Activated naive CD8-positive, alpha-beta T cell (primary cell): ENCODE measurements around the gene CAPN15.

Experiments used
- H3K27ac Mint-ChIP-seq: one replicate; pipeline ENCODE4 v1.8.0; 2021; ENCODE audit warnings: mixed read lengths
- H3K27me3 Mint-ChIP-seq: one replicate; pipeline ENCODE4 v1.8.0; 2021; ENCODE audit warnings: mixed read lengths
- H3K36me3 Mint-ChIP-seq: one replicate; pipeline ENCODE4 v1.8.0; 2021; ENCODE audit warnings: mixed read lengths
- H3K4me1 Mint-ChIP-seq: one replicate; pipeline ENCODE4 v1.8.0; 2021; ENCODE audit warnings: low read depth, mixed read lengths
- H3K4me3 Mint-ChIP-seq: one replicate; pipeline ENCODE4 v1.8.0; 2021; ENCODE audit warnings: mild to moderate bottlenecking, mixed read lengths
- H3K9me3 Mint-ChIP-seq: one replicate; pipeline ENCODE4 v1.8.0; 2021; ENCODE audit warnings: low read depth, mixed read lengths

Gene CAPN15

DNA sequence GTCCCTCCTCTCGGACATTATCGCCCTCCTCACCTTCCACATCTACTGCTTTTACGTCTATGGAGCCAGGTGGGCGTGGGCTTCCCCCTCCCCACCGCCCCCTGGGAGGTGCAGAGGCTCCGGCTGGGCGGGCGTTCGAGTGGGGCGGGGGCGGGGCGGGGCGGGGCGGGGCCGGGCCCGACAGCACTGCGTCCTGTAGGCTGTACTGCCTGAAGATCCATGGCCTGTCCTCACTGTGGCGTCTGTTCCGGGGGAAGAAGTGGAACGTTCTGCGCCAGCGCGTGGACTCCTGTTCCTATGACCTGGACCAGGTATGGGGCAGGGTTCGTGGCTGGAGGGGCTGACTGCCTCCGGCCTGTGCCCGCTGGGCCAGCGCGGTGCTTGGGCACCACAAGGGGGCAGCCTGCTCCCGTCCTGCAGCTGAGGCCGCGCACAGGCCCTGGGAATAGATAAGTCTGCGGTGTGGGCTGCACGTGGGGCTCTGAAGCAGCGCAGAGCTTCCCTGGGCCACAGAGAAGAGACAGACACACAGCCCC, 51.4 kb downstream of the CAPN15 start:
- H3K36me3 Mint-ChIP-seq: no peaks in the 10 kb centered on the region
- H3K27me3 Mint-ChIP-seq: no peaks in the 10 kb centered on the region
- no peaks in the 10 kb centered on the region for H3K9me3 Mint-ChIP-seq
- no peaks in the 10 kb centered on the region for H3K4me1 Mint-ChIP-seq
- H3K4me3 Mint-ChIP-seq: no peak overlapping the region
- H3K27ac Mint-ChIP-seq: no peak overlapping the region

- H3K9me3 Mint-ChIP-seq: no peaks in the 10 kb centered on the region
- H3K4me3 Mint-ChIP-seq: no peak overlapping the region
- no peaks in the 10 kb centered on the region for H3K4me1 Mint-ChIP-seq
- no peak overlapping the region for H3K27ac Mint-ChIP-seq
- H3K27me3 Mint-ChIP-seq: no peaks in the 10 kb centered on the region
- no peaks in the 10 kb centered on the region for H3K36me3 Mint-ChIP-seq
These were observed 52.8 kb downstream of the CAPN15 start for GRCh38 chr16:580141-580945.

DNA sequence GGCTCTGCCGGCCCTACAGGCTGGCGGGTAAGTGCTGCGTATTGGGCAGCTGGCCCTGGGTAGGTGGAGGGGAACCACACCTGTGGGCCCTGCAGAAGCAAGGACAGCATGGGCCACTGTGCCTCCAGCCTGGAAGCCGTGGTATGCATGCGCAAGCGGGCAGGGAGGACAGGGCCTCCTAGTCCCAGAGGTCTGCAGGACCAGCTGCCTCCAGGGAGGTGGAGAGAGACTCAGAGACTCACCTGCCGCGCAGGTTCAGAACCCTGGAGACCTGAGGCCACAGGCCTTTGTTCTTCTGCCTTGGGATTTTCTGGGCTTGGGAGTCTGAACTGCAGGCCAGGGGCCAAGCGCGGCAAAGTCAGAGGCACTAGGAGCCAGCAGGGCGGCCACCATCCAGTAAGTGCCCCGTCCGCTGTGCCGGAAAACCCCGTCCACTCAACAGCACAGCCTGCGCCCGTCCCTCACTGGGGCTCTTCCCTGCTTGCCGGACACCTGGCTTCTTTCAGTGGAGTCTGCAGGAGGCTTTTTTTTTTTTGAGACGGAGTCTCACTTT, 53.5 kb downstream of the CAPN15 start:
- H3K4me3 Mint-ChIP-seq: no peak overlapping the region
- H3K4me1 Mint-ChIP-seq: no peaks in the 10 kb centered on the region

DNA sequence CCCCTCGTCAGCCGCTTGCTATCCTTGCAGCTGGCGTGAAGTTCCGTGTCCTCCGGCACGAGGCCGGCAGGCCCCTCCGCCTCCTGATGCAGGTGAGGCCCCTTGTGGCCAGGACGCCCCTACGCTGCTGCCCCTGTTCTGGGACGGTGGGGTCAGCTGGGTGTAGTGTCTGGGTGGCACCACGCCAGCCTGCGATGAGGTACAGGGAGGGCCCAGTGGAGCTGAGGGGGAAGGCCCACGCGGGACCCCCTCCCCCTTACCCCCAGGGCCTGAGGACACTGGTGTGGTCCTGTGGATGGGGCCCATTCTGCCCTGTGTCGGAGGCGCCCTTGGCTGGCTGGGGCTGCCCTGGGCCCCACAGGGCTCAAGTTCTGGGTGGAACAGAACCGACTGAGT, 54.7 kb downstream of the CAPN15 start:
- Mint-ChIP-seq H3K4me3 (no peak overlapping the region), H3K9me3 (no peaks in the 10 kb centered on the region), H3K36me3 (no peaks in the 10 kb centered on the region), H3K4me1 (no peaks in the 10 kb centered on the region), H3K27ac (no peak overlapping the region), H3K27me3 (no peaks in the 10 kb centered on the region)

More for the DNA sequence above, 53.5 kb downstream of the CAPN15 start:
- Mint-ChIP-seq H3K27ac (no peak overlapping the region), H3K36me3 (no peaks in the 10 kb centered on the region), H3K27me3 (no peaks in the 10 kb centered on the region), H3K9me3 (no peaks in the 10 kb centered on the region)

DNA sequence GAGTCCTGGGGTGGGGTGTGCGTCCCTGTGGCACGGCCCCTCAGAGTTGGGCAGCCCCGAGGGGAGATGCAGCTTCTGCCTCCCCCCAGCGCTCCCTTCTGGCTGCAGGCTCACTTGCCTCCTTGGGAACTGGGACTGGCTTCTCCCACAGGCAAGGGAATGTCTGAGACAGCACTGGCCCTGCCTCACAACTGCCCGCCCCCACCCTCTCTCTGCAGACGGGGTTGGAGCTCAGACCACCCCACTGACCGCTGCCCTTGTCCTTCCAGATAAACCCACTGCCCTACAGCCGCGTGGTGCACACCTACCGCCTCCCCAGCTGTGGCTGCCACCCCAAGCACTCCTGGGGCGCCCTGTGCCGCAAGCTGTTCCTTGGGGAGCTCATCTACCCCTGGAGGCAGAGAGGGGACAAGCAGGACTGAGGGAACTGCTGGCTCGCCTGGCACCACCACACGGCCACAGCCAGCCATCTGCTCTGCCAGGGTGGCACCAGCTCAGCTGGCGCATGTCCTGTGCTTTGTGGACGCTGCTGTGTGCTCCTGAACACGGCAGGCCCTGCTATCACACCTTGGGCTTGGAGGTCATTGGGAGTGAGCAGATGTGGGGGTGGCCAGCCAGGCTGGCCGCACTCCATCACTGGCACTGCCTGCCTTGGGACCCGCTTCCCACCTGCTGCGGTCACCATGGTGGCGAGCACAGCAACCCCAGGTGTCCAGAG, 55.3 kb downstream of the CAPN15 start:
- Mint-ChIP-seq H3K9me3 (no peaks in the 10 kb centered on the region), H3K4me1 (peaks cover 3% of the 10 kb centered on the region), H3K36me3 (no peaks in the 10 kb centered on the region), H3K4me3 (no peak overlapping the region), H3K27ac (no peak overlapping the region), H3K27me3 (no peaks in the 10 kb centered on the region)

- no peaks in the 10 kb centered on the region for H3K9me3 Mint-ChIP-seq
- no peak overlapping the region for H3K27ac Mint-ChIP-seq
- H3K4me1 Mint-ChIP-seq: peaks cover 5% of the 10 kb centered on the region
- no peaks in the 10 kb centered on the region for H3K27me3 Mint-ChIP-seq
- H3K36me3 Mint-ChIP-seq: no peaks in the 10 kb centered on the region
- H3K4me3 Mint-ChIP-seq: no peak overlapping the region
These were observed 55.9 kb downstream of the CAPN15 start for GRCh38 chr16:583470-583814.

DNA sequence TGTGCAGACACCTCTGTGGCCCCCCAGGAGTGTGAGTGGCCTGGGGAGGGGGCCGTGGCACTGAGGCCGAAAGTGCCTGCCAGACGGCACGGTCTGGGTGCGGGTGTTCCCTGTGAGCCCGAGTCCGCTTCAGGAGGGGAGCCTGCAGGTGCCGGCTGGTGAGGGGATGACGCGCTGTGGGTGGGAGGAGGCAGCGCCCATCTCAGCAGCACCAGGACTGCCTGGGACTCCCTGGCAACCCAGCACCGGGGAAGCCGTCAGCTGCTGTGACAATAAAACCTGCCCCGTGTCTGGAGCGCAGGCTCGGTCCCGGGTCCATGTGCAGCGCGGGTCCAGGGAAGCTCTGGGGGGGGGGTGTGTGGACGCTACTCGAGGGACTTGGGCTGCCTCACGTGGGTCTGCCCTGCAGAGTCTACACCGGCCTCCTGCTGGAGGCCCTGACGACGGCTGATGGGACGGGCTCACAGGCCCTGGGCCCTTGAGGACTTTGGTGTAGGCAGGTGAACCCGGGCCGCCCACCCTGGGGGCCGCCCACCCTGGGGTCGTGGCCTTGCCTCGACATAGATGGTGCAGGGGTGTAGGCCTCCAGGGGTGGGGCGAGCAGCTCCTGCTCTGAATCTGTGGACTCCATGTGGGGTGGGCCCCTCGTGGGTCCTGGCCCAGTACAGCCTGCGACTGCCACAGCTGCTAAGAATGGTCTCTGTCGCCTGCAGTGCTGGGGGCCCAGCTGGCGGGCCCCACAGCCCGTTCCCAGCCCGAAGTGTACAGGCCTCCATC, 56.5 kb downstream of the CAPN15 start:
- H3K27ac Mint-ChIP-seq: no peak overlapping the region
- no peaks in the 10 kb centered on the region for H3K36me3 Mint-ChIP-seq
- H3K4me3 Mint-ChIP-seq: no peak overlapping the region

GRCh38 chr16:585351-585750, 57.8 kb downstream of the CAPN15 start:
- Mint-ChIP-seq H3K27me3 (no peaks in the 10 kb centered on the region), H3K4me1 (peaks cover 7% of the 10 kb centered on the region), H3K27ac (no peak overlapping the region), H3K9me3 (no peaks in the 10 kb centered on the region), H3K36me3 (no peaks in the 10 kb centered on the region), H3K4me3 (no peak overlapping the region)

More for the DNA sequence above, 56.5 kb downstream of the CAPN15 start:
- Mint-ChIP-seq H3K4me1 (peaks cover 7% of the 10 kb centered on the region), H3K27me3 (no peaks in the 10 kb centered on the region), H3K9me3 (no peaks in the 10 kb centered on the region)

- no peaks in the 10 kb centered on the region for H3K9me3 Mint-ChIP-seq
- H3K4me1 Mint-ChIP-seq: peaks cover 13% of the 10 kb centered on the region
- H3K27me3 Mint-ChIP-seq: no peaks in the 10 kb centered on the region
- no peaks in the 10 kb centered on the region for H3K36me3 Mint-ChIP-seq
- peak overlapping the region; percentile 23 for H3K4me3 Mint-ChIP-seq
- no peak overlapping the region for H3K27ac Mint-ChIP-seq
These were observed 58.6 kb downstream of the CAPN15 start for GRCh38 chr16:586047-586644.

- Mint-ChIP-seq H3K36me3 (no peaks in the 10 kb centered on the region), H3K27ac (peak overlapping the region; percentile 73), H3K4me3 (peak overlapping the region; percentile 90), H3K9me3 (no peaks in the 10 kb centered on the region), H3K27me3 (no peaks in the 10 kb centered on the region), H3K4me1 (peaks cover 17% of the 10 kb centered on the region)
These were observed 59.4 kb downstream of the CAPN15 start for GRCh38 chr16:586645-587590.

DNA sequence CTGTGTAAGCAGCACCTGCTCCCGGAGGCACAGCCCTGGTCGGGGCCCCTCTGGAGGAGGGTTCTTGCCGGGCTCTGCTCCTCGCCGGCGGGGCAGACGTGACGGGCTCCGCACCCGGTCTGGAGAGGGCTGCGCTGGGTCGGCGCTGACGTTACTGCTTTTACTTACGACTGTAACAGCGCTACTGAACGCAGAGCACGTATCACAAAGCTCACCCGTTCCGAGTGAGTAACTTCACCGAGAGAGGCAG, 61.1 kb downstream of the CAPN15 start:
- H3K9me3 Mint-ChIP-seq: no peaks in the 10 kb centered on the region
- no peaks in the 10 kb centered on the region for H3K36me3 Mint-ChIP-seq
- H3K27ac Mint-ChIP-seq: peak overlapping the region; percentile 96
- H3K4me3 Mint-ChIP-seq: peak overlapping the region; percentile 90
- no peaks in the 10 kb centered on the region for H3K27me3 Mint-ChIP-seq
- H3K4me1 Mint-ChIP-seq: peaks cover 21% of the 10 kb centered on the region

DNA sequence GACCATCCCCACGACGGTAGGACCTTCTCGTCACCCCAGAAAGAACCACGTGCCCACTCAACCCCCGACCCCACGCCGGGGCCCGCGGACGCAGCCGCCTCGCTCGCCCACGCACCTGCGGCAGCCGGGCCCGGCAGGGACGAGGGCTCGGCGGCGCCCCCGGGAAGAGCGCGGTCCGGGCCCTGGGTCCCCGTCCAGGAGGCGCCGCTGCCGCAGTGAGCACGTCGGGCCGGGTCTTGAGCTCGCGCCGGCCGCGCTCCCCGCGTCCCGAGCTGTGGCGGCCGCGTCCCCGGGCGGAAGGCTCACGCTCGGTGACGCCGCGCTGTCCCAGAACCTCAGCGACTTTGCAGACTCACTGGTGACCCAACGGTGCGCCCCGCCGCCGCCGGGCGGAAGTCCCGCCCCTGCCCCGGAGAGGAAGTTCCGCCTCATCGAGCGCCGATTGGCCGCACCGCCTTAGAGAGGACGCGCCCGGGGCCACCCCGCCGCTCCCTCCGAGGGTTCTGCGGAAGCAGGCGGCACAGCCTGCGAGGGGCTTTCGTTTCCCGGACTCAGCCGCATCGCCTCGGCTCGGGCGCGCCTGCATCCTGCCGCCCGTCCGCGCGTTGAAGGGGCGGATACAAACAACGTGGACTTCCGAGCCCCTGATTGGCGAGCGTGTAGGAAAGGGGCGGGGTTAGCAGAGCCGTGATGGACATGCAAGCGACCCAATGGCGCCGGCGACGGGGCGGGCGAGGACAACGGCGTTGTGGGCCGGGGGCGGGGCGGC, 61.6 kb downstream of the CAPN15 start:
- peak overlapping the region; percentile 99 for H3K4me3 Mint-ChIP-seq
- H3K36me3 Mint-ChIP-seq: no peaks in the 10 kb centered on the region
- peaks cover 23% of the 10 kb centered on the region for H3K4me1 Mint-ChIP-seq
- H3K27me3 Mint-ChIP-seq: no peaks in the 10 kb centered on the region
- peak overlapping the region; percentile 100 for H3K27ac Mint-ChIP-seq
- H3K9me3 Mint-ChIP-seq: no peaks in the 10 kb centered on the region

- H3K9me3 Mint-ChIP-seq: no peaks in the 10 kb centered on the region
- H3K27ac Mint-ChIP-seq: peak within 1 kb of the TSS; percentile 100
- H3K36me3 Mint-ChIP-seq: no peaks in the 10 kb centered on the region
- peaks cover 25% of the 10 kb centered on the region for H3K4me1 Mint-ChIP-seq
- H3K4me3 Mint-ChIP-seq: peak within 1 kb of the TSS; percentile 99
- no peaks in the 10 kb centered on the region for H3K27me3 Mint-ChIP-seq
These were observed 62.2 kb downstream of the CAPN15 start, which contains the start of gene RAB40C for GRCh38 chr16:589658-590187. RAB40C (plus strand) TSS chr16:590066; CDS start chr16:590292, 226 bp downstream.
